ENCODE data around the gene L3MBTL3. TPM values are rescaled to one million over a fixed set of nuclear protein-coding genes. Genes with fewer than 3 reads are reported as not detected.

Gene L3MBTL3
- polyA plus RNA-seq, 1 experiment = 6.8 TPM

- TF ChIP-seq, protein P1, sequence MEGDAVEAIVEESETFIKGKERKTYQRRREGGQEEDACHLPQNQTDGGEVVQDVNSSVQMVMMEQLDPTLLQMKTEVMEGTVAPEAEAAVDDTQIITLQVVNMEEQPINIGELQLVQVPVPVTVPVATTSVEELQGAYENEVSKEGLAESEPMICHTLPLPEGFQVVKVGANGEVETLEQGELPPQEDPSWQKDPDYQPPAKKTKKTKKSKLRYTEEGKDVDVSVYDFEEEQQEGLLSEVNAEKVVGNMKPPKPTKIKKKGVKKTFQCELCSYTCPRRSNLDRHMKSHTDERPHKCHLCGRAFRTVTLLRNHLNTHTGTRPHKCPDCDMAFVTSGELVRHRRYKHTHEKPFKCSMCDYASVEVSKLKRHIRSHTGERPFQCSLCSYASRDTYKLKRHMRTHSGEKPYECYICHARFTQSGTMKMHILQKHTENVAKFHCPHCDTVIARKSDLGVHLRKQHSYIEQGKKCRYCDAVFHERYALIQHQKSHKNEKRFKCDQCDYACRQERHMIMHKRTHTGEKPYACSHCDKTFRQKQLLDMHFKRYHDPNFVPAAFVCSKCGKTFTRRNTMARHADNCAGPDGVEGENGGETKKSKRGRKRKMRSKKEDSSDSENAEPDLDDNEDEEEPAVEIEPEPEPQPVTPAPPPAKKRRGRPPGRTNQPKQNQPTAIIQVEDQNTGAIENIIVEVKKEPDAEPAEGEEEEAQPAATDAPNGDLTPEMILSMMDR (IDR thresholded peaks at IDR 0.05; ENCODE audit: insufficient read depth, low read depth, low read length) = no peak
- POLR2A ChIA-PET = no interaction called here
Measured at GRCh38 chr6:130045622-130046021, 27.2 kb downstream of the L3MBTL3 start.

GRCh38 chr6:130046671-130047070 lies 28.3 kb downstream of the L3MBTL3 start:
- H3K27me3 ChIP-seq (ENCODE audit: control insufficient read depth, insufficient read depth, low read length) = no peaks in the 10 kb centered on the region
- TF ChIP-seq, protein P1 (IDR thresholded peaks at IDR 0.05; ENCODE audit: insufficient read depth, low read depth, low read length) = no peak
- ChIA-PET CTCF (no interaction called here), POLR2A (no interaction called here)
- no peak for DNase-seq (ENCODE audit: low read depth)
- peaks cover 1% of the 10 kb centered on the region; the same call in 1 of the 2 replicates for H3K36me3 ChIP-seq (ENCODE audit: control insufficient read depth, insufficient read depth, low read length)
- no peak overlapping the region for H3K4me3 ChIP-seq (ENCODE audit: low read depth, low read length)

More at GRCh38 chr6:130045622-130046021, 27.2 kb downstream of the L3MBTL3 start:
- CTCF ChIA-PET = interaction anchor here (0.9 kb wide), 1 partner anchor 9 kb away, joined by 3 read pairs; no protein-coding TSS in a partner anchor
- no peak overlapping the region for H3K4me3 ChIP-seq (ENCODE audit: low read depth, low read length)
- no peaks in the 10 kb centered on the region for H3K27me3 ChIP-seq (ENCODE audit: control insufficient read depth, insufficient read depth, low read length)
- DNase-seq (ENCODE audit: low read depth) = no peak
- H3K36me3 ChIP-seq (ENCODE audit: control insufficient read depth, insufficient read depth, low read length) = no peaks in the 10 kb centered on the region

GRCh38 chr6:130047088-130047995 lies 29.0 kb downstream of the L3MBTL3 start:
- TF ChIP-seq, protein P1 (IDR thresholded peaks at IDR 0.05; ENCODE audit: insufficient read depth, low read depth, low read length) = no peak
- POLR2A ChIA-PET = no interaction called here
- CTCF ChIA-PET = interaction anchor here (0.9 kb wide), 1 partner anchor 824 kb away, joined by 3 read pairs; no protein-coding TSS in a partner anchor
- H3K36me3 ChIP-seq (ENCODE audit: control insufficient read depth, insufficient read depth, low read length) = peaks cover 1% of the 10 kb centered on the region; the same call in 1 of the 2 replicates
- no peaks in the 10 kb centered on the region for H3K27me3 ChIP-seq (ENCODE audit: control insufficient read depth, insufficient read depth, low read length)
- DNase-seq (ENCODE audit: low read depth) = no peak
- H3K4me3 ChIP-seq (ENCODE audit: low read depth, low read length) = no peak overlapping the region

GRCh38 chr6:130050230-130050629 lies 31.8 kb downstream of the L3MBTL3 start:
- Histone ChIP-seq H3K36me3 (ENCODE audit: control insufficient read depth, insufficient read depth, low read length) (peaks cover 3% of the 10 kb centered on the region), H3K27me3 (ENCODE audit: control insufficient read depth, insufficient read depth, low read length) (no peaks in the 10 kb centered on the region), H3K4me3 (ENCODE audit: low read depth, low read length) (no peak overlapping the region)
- DNase-seq (ENCODE audit: low read depth) = no peak
- CTCF ChIA-PET = no interaction called here
- TF ChIP-seq, protein P1 (IDR thresholded peaks at IDR 0.05; ENCODE audit: insufficient read depth, low read depth, low read length) = no peak
- POLR2A ChIA-PET = no interaction called here

- Histone ChIP-seq H3K36me3 (ENCODE audit: control insufficient read depth, insufficient read depth, low read length) (peaks cover 10% of the 10 kb centered on the region), H3K4me3 (ENCODE audit: low read depth, low read length) (no peak overlapping the region), H3K27me3 (ENCODE audit: control insufficient read depth, insufficient read depth, low read length) (no peaks in the 10 kb centered on the region)
- TF ChIP-seq, protein P1 (IDR thresholded peaks at IDR 0.05; ENCODE audit: insufficient read depth, low read depth, low read length) = no peak
- ChIA-PET CTCF (no interaction called here), POLR2A (no interaction called here)
- DNase-seq (ENCODE audit: low read depth) = no peak
Measured at GRCh38 chr6:130054725-130055124, 36.3 kb downstream of the L3MBTL3 start.

Measured in BJ (cell line).